Caco-2 (cell line): ENCODE data around the gene SORCS2. TPM values are rescaled to one million over a fixed set of nuclear protein-coding genes. Genes with fewer than 3 reads are reported as not detected.

Experiments used
- BruUV-seq: library from RNA; stranded (reverse); fragments of 400-500 nt; replicated peaks from 2 replicates; lab custom pipeline; 2021; lab: Mats Ljungman, UMichigan
- CTCF ChIA-PET: fragments of 300-600 bp; sonication (Branson Sonifier 250); formaldehyde crosslinking; loops from one replicate; lab custom pipeline; 2022; ENCODE audit warnings: antibody characterized with exemption; lab: Charles Lee
- POLR2A ChIA-PET: fragments of 300-600 bp; sonication (Branson Sonifier 250); formaldehyde crosslinking; loops from one replicate; lab custom pipeline; 2022; ENCODE audit warnings: antibody characterized with exemption; lab: Charles Lee
- DNase-seq, 2 experiments: peaks; one replicate each; pipeline versions ENCODE4 v3.0.0 to v3.0.0-alpha.2; 2020 to 2022
- H3K27me3 ChIP-seq: replicated peaks from 2 replicates; pipeline ENCODE4 v1.6.0; 2011; ENCODE audit warnings: low read length; ENCODE audit not compliant: control insufficient read depth, insufficient read depth
- H3K36me3 ChIP-seq: 2 replicates; pipeline ENCODE4 v1.5.1; 2011; ENCODE audit warnings: low read length; ENCODE audit not compliant: control insufficient read depth, insufficient read depth
- H3K4me1 ChIP-seq: fragments of 250-450 bp; sonication (Bioruptor Pico); 2 replicates; pipeline ENCODE4 v1.5.1; 2020; ENCODE audit warnings: mild to moderate bottlenecking
- H3K4me3 ChIP-seq: 2 replicates; pipeline ENCODE4 v1.5.1; 2011; ENCODE audit warnings: low read depth, mild to moderate bottlenecking, control low read depth, low read length
- H3K9me3 ChIP-seq: fragments of 250-450 bp; sonication (Bioruptor Pico); 2 replicates; pipeline ENCODE4 v1.5.1; 2020; ENCODE audit warnings: mild to moderate bottlenecking, moderate library complexity
- H3K27ac Mint-ChIP-seq: one replicate; pipeline ENCODE4 v1.8.0; 2022; ENCODE audit warnings: mixed read lengths; ENCODE audit not compliant: unreplicated experiment
- H3K27me3 Mint-ChIP-seq: one replicate; pipeline ENCODE4 v1.8.0; 2022; ENCODE audit warnings: mixed read lengths; ENCODE audit not compliant: insufficient read depth, unreplicated experiment
- H3K36me3 Mint-ChIP-seq: one replicate; pipeline ENCODE4 v1.8.0; 2022; ENCODE audit warnings: mild to moderate bottlenecking, mixed read lengths; ENCODE audit not compliant: insufficient read depth, unreplicated experiment
- H3K4me1 Mint-ChIP-seq: one replicate; pipeline ENCODE4 v1.8.0; 2022; ENCODE audit warnings: low read depth, mixed read lengths; ENCODE audit not compliant: unreplicated experiment
- H3K4me3 Mint-ChIP-seq: one replicate; pipeline ENCODE4 v1.8.0; 2022; ENCODE audit warnings: mild to moderate bottlenecking, moderate library complexity, mixed read lengths; ENCODE audit not compliant: unreplicated experiment
- H3K9me3 Mint-ChIP-seq: one replicate; pipeline ENCODE4 v1.8.0; 2022; ENCODE audit warnings: mixed read lengths; ENCODE audit not compliant: unreplicated experiment
- CTCF ChIP-seq, 2 experiments: fragments of 200-600 bp in 1 of 2; IDR thresholded peaks; 1 replicate in 1 of 2; 2 replicates in 1 of 2; pipeline versions ENCODE4 v1.5.1 to v1.8.0; 2011 to 2022; ENCODE audit warnings: antibody characterized with exemption in 1 of 2, control low read depth in 1 of 2, inconsistent platforms in 1 of 2, low read depth in 1 of 2, low read length in 1 of 2, mild to moderate bottlenecking in 1 of 2, moderate library complexity in 1 of 2; ENCODE audit not compliant: insufficient read depth in 1 of 2, severe bottlenecking in 1 of 2, unreplicated experiment in 1 of 2
- intact Hi-C: fragments of 100-400 bp; cut with micrococcal nuclease; formaldehyde crosslinking; loops from one replicate; pipeline ENCODE4 v1.10.0; 2022; ENCODE audit not compliant: unreplicated experiment
- total RNA-seq: library from RNA; stranded (reverse); gene quantifications from 2 replicates; pipeline ENCODE4 v1.2.3, GENCODE V29; 2022

Gene SORCS2
- total RNA-seq, 1 experiment from 2014 or later, result 1.6 TPM

- ChIA-PET CTCF (no interaction called here), POLR2A (no interaction called here)
- intact Hi-C loops, result no loop called here
- Mint-ChIP-seq H3K27ac (no peak overlapping the region), H3K4me3 (no peak overlapping the region), H3K9me3 (no peaks in the 10 kb centered on the region), H3K27me3 (no peaks in the 10 kb centered on the region), H3K4me1 (peaks cover 13% of the 10 kb centered on the region), H3K36me3 (peaks cover 63% of the 10 kb centered on the region)
- H3K9me3 ChIP-seq, result no peaks in the 10 kb centered on the region
- no peaks in the 10 kb centered on the region for H3K27me3 ChIP-seq
- H3K4me3 ChIP-seq, result no peak overlapping the region
- no peaks in the 10 kb centered on the region for H3K36me3 ChIP-seq
- BruUV-seq, result no TSS peak
- TF ChIP-seq CTCF (IDR thresholded peaks at IDR 0.05; ENCODE audit: insufficient read depth in 1 of 2, low read depth in 1 of 2, low read length in 1 of 2, severe bottlenecking in 1 of 2, unreplicated experiment in 1 of 2), result no peak
- H3K4me1 ChIP-seq, result no peaks in the 10 kb centered on the region
- no peak for DNase-seq
Observed at GRCh38 chr4:7777017-7777710, 584.8 kb downstream of the SORCS2 start.

- ChIA-PET POLR2A (no interaction called here), CTCF (no interaction called here)
- H3K9me3 ChIP-seq, result no peaks in the 10 kb centered on the region
- H3K4me1 ChIP-seq, result no peaks in the 10 kb centered on the region
- H3K27me3 Mint-ChIP-seq, result no peaks in the 10 kb centered on the region
- no peaks in the 10 kb centered on the region for H3K9me3 Mint-ChIP-seq
- no peak for TF ChIP-seq CTCF (IDR thresholded peaks at IDR 0.05; ENCODE audit: insufficient read depth in 1 of 2, low read depth in 1 of 2, low read length in 1 of 2, severe bottlenecking in 1 of 2, unreplicated experiment in 1 of 2)
- DNase-seq, result no peak
- BruUV-seq, result no TSS peak
- intact Hi-C loops, result no loop called here
- no peak overlapping the region for H3K4me3 Mint-ChIP-seq
- no peaks in the 10 kb centered on the region for H3K36me3 ChIP-seq
- H3K4me1 Mint-ChIP-seq, result peaks cover 9% of the 10 kb centered on the region
- no peak overlapping the region for H3K4me3 ChIP-seq
- H3K27me3 ChIP-seq, result no peaks in the 10 kb centered on the region
- no peak overlapping the region for H3K27ac Mint-ChIP-seq
- H3K36me3 Mint-ChIP-seq, result peaks cover 58% of the 10 kb centered on the region
Observed at GRCh38 chr4:7777871-7778509, 585.7 kb downstream of the SORCS2 start.

- Mint-ChIP-seq H3K4me3 (no peak overlapping the region), H3K27me3 (no peaks in the 10 kb centered on the region), H3K27ac (no peak overlapping the region), H3K36me3 (peaks cover 51% of the 10 kb centered on the region), H3K4me1 (peaks cover 1% of the 10 kb centered on the region), H3K9me3 (no peaks in the 10 kb centered on the region)
- H3K36me3 ChIP-seq, result no peaks in the 10 kb centered on the region
- H3K27me3 ChIP-seq, result no peaks in the 10 kb centered on the region
- POLR2A ChIA-PET, result no interaction called here
- intact Hi-C loops, result no loop called here
- no TSS peak for BruUV-seq
- CTCF ChIA-PET, result interaction anchor here (0.6 kb wide), 1 partner anchor 17 kb away, joined by 3 read pairs; no protein-coding TSS in a partner anchor
- no peak for TF ChIP-seq CTCF (IDR thresholded peaks at IDR 0.05; ENCODE audit: insufficient read depth in 1 of 2, low read depth in 1 of 2, low read length in 1 of 2, severe bottlenecking in 1 of 2, unreplicated experiment in 1 of 2)
- no peaks in the 10 kb centered on the region for H3K4me1 ChIP-seq
- no peaks in the 10 kb centered on the region for H3K9me3 ChIP-seq
- no peak overlapping the region for H3K4me3 ChIP-seq
- no peak for DNase-seq
Observed at GRCh38 chr4:7778510-7779431, 586.4 kb downstream of the SORCS2 start.
